Measurements from ENCODE around the gene APBB3.
A peak's percentile ranks its signal among the peaks of the same experiment; 100 is the strongest.
"Not testable (repeated sequence)": the region's sequence is repeated elsewhere in the genome, so short reads cannot be mapped to it uniquely, and the experiment has no call there.

APBB3 gene, protein sequence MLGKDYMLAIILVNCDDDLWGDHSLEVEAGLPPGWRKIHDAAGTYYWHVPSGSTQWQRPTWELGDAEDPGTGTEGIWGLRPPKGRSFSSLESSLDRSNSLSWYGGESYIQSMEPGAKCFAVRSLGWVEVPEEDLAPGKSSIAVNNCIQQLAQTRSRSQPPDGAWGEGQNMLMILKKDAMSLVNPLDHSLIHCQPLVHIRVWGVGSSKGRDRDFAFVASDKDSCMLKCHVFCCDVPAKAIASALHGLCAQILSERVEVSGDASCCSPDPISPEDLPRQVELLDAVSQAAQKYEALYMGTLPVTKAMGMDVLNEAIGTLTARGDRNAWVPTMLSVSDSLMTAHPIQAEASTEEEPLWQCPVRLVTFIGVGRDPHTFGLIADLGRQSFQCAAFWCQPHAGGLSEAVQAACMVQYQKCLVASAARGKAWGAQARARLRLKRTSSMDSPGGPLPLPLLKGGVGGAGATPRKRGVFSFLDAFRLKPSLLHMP

DNA sequence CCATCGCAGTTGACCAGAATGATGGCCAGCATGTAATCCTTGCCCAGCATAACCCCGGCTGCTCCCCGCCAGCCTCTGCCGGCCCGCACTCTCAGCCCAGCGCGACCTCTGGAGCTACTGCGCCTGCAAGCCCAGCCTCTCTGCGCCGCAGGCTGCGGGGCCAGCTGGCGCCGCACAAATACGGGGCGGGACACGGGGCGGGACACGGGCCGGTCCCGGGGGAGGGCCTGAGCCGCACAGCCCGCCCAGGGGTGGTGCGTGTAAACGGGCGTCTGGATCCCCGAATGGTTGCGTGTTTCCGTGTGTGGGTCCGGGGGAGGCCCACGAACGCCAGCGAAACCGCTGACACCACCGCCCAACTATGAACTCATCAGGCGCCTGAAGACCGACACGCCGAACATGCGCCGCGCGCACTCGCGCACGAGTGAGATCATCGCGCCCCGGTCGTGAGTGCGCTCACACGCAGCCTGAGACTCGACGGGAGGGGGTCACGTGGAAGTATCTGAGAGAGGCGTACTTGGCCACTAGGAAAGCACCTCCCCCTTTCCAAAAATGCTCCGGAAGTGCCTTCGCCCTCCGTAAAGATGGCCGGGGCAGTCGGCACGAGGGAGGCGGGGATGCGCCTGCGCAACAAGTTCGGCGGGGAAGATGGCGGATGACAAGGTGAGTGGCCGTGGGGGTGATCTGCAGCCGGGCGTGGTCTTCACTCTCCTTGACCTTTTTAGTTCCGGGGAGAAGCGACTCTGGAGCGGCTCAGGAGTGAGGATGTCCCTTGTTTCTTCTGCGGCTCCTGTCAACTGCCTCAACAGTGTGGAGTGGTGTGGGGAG is at the start of gene APBB3, which contains the start of gene SLC35A4:
Gene APBB3, minus strand, starts transcription at position 403 of the 828 bp plus-strand sequence. Its CDS starts 353 bp downstream, at position 50.
Gene SLC35A4, plus strand, starts transcription at position 633 of the 828 bp plus-strand sequence. CDS start 2,342 bp downstream, outside the sequence.
- DNase-seq (ENCODE audit: low read depth), result peak; percentile 97

DNA sequence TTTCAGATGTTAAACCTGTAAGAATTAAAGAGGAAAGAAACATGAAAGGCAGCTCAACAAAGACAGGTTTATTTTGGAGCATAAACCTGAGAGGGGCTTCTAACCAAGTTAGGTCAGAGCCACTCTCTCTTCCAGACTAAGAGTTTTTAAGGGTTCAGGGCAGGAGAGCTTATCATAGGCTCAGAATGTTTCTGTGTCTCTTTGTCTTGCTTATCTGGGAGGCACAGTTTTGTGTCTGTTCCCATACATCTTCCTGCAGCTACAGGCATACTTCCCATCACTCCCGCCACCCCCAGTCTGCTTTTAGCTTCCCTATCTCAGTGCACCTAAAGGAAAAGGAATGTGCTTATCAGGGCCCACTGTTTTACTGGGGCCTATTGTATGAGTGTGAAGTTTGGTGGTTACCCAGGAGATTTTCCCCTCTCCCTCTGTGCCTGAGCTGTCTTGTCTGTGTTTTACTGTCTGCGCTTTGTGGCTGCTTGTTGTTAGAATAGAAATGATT is 46.7 kb upstream of the APBB3 start:
- DNase-seq (ENCODE audit: low read depth), result no peak

DNA sequence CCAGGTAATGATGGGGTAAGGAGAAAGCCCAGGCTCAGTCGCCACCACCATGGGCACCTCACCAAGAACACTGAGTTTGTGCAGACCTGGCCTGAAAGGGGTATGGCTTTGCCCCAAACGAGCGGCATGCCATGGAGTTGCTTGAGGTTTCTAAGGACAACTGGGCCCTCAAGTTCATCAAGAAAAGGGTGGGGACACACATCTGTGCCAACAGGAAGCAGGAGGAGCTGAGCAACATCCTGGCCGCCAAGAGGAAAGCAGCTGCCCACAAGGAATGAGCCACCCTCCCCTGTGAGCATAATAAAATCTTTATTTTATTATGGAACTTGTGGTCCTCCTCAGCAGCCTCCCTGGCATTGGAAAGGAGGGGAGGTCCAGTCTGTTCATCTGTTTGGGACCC is 44.7 kb upstream of the APBB3 start:
- DNase-seq (ENCODE audit: low read depth), result no peak

DNA sequence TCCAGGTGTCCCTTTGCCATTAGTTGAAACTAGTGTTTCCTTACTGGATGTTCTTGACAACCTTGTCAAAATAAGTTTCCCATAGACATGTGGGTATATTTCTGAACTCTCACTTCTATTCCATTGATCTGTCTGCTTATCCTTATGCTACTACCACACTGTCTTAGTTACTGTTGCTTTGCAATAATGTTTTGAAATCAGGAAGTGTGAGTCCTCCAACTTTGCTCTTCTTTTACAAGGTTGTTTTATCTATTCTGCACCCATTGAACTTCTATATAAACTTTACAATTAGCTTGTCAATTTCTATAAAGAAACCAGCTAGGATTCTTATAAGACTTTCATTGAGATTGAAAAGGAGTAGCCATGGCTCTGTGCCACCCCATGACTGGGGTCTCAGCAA is 44.3 kb upstream of the APBB3 start:
- DNase-seq (ENCODE audit: low read depth), result no peak

DNA sequence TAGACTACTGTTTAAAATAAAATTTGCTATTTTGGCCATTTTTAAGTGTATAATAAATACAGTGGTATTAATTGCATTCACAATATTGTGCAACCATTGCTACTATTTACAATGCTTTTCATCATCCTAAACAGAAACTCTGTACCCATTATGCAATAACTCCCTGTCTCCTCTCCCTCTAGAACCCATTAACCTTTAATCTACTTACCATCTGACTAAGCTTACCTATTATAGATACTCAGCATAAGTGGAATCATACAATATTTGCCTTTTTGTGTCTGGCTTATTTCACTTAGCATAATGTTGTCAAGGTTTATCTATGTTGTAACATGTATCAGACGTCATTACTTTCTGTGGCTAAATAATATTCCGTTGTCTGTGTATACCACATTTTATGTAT is 42.6 kb upstream of the APBB3 start:
- DNase-seq (ENCODE audit: low read depth), result no peak

DNA sequence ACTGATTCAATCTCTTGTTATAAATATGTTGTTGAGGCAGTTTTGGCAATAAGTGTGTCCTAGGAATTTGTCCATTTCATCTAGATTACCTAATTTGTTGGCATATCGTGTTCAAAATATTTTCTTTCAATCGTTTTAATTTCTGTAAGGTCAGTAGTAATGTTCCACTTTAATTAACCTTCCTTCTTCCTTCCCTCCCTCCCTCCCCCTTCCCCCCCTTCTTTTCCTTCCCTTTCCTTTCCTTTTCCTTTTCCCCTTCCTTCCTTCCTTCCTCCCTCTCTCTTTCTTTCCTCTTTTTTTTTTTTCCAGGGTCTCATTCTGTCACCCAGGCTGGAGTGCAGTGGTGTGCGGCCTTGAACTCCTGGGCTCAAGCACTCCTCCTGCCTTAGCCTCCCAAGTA is 41.5 kb upstream of the APBB3 start:
- DNase-seq (ENCODE audit: low read depth), result no peak

DNA sequence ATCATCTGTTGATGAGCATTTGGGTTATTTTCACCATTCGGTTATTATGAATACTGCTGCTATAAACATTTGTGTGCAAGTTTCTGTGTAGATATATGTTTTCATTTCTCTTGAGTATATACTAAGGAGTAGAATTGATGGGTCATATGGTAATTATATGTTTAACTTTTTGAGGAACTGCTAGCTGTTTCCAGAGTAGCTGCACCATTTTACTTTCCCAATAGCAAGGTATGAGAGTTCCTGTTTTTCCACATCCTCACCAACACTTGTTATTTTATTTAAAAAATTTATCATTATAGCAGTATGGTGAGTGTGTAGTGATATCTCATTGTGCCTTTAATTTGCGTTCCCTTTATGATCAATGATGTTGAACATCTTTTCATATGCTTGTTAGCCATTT is 39.3 kb upstream of the APBB3 start:
- DNase-seq (ENCODE audit: low read depth), result no peak

DNA sequence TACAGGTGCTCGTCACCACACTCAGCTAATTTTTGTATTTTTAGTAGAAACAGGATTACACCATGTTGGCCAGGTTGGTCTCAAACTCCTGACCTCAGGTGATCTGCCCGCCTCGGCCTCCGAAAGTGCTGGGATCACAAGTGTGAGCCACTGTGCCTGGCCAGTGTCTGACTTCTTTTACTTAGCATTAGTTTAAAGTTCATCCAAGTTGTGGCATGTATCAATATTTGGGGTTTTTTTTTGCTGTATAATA is 39.0 kb upstream of the APBB3 start:
- DNase-seq (ENCODE audit: low read depth), result not testable (repeated sequence)

DNA sequence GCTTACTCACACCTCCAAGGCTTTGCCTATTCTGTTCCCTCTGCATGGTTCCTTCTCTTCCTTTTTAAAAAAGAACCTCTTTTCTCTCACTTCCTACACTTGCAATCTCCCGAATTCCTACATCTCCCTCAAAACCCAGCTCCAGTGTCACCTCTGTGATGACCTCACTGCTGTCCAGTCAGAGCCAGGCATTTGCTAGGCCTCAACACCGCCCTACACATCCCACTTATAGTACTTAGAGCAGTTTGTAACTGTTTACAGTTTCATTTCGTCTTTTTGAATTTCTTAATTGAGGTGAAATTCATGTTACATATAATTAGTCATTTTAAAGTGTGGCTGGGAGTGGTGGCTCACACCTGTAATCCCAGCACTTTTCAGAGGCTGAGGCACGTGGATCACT is 37.7 kb upstream of the APBB3 start:
- DNase-seq (ENCODE audit: low read depth), result no peak

DNA sequence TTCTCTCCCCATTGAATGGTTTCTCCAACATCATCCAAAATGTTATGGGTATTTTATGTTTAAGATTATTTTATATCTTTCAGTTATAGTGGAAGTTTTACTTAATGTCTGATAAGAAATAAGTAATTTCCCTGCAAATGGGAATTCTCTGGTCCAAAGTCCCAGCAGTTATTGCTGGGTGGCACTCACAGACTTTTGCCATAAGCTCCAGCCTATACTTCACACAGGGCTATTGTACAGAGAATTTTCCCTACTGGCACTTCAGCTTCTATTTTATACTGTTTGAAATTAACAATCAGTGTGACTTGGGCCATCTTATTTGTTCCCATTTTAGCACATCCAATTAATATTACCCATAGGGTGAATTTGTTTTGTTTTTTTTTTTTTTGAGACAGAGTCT is 35.7 kb upstream of the APBB3 start:
- DNase-seq (ENCODE audit: low read depth), result no peak

DNA sequence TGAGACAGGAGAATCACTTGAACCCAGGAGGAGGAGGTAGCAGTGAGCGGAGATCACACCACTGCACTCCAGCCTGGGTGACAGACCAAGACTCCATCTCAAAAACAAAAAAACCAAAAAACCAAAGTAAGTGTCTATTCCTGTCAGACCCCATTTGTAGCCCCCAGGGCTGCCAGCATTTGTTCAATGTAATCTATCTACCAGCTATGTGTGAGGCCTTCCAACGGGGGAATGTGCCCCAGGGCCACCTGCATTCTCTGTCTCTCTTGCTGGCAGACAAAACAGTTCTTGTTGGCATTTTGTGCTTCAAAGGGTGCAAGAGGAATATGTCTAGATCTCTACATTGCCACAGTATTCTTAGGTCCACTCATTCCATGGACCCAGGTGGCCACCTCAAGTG is 34.4 kb upstream of the APBB3 start:
- DNase-seq (ENCODE audit: low read depth), result no peak

DNA sequence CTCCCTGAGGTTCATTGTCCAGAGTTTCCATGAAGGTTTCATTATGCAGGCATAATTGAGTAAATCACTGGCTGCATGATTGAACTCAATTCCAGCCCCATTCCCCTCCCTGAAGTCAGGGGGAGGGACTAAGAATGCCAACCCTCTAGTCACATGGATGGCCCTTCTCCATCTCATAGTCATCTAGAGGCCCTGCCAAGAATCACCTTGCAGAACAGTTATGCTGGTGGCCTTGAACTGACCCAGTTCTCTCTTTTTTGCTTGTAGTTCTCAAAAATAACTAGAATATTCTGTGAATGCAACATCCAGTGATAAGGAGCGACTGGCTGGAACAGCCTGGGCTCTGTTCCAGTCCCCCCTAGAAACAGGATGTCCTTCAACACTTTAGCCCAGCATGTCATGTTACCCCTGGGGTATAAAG is 31.9 kb upstream of the APBB3 start:
- DNase-seq (ENCODE audit: low read depth), result no peak

DNA sequence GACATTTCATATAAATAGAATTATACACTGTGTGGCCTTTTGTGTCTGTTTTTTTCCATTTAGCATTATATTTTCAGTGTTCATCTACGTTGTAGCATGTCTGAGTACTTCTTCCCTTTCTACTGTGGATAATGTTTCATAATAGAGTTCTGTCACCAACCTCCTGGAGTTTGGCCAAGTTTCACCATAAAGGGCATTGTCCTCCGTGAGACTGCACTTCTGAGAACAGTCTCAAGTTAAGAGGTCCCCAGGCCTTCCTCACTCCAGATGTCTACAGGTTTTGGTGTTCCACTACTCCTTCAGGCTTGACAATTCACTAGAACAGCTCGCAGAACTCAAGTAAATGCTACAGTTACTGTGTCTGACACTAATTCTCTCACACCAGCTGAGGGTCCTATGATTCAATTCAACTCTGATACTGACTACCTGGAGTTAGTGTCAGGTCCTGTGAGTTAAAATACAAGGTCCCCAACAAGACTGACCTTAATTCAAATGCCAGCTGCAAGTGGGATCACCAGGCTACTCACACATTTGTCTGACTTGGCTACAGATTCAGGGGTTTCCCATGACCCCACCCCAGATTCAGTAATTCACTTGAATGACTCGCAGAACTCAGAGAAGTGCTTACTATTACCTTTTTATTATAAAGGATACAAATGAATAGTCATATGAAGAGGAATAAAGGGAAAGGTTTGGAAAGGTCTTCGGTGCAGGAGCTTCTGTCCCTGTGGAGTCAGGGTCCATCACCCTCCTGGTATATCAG is 31.3 kb upstream of the APBB3 start:
- DNase-seq (ENCODE audit: low read depth), result no peak

DNA sequence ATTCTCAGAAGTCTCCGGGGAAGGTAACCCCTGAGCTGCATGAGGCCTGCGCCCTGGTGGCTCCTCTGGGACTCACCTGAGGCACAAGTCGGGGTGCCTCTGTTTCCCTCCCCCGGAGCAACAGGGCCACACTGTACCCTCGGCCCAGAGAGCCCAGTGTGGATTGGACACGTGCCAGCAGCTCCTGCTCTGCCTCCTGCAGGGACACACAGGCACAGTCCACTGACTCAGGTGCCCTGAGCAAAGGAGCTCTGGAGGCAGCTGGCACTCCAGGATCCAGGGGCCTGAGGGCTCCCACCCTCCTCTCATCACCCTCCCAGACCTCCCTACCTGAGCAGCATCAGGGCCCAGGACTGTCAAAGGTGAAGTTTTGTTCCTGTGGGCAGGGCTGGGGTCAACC is 29.8 kb upstream of the APBB3 start:
- no peak for DNase-seq (ENCODE audit: low read depth)

DNA sequence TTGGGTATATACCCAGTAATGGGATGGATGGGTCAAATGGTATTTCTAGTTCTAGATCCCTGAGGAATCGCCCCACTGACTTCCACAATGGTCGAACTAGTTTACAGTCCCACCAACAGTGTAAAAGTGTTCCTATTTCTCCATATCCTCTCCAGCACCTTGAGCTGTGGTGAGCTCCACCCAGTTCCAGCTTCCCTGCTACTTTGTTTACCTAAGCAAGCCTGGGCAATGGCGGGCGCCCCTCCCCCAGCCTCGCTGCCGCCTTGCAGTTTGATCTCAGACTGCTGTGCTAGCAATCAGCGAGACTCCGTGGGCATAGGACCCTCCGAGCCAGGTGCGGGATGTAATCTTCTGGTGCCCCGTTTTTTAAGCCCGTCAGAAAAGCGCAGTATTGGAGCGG is 28.7 kb upstream of the APBB3 start:
- not testable (repeated sequence) for DNase-seq (ENCODE audit: low read depth)

DNA sequence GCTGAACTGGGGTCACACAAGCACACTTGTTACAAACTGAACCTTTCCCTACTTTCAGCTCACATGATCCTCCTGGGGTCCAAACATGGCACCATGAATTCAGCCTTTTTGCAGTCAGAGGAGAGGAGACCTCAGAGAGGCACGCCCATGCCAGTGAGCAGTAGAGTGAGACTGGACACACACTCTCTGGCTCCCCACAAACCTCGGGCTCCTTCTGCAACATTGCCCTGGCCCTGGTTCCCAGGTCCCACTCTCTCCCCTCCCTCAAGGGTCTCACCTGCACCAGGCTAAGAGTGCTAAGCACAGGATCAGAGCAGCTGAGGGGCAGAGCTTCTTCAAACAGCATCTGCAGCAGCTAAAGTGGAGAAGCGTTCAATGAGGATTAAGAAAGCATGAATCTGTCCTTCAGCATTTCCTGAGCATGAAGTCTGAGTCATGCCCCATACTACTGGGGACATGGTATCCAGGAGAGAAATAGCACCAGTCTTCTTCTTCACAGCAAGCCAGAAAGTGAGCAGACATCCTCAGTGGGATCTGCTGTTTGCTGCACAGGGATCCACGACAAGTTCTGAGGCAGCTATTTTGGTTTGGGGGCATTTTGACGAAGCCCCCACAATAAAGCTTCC is 27.5 kb upstream of the APBB3 start:
- no peak for DNase-seq (ENCODE audit: low read depth)

DNA sequence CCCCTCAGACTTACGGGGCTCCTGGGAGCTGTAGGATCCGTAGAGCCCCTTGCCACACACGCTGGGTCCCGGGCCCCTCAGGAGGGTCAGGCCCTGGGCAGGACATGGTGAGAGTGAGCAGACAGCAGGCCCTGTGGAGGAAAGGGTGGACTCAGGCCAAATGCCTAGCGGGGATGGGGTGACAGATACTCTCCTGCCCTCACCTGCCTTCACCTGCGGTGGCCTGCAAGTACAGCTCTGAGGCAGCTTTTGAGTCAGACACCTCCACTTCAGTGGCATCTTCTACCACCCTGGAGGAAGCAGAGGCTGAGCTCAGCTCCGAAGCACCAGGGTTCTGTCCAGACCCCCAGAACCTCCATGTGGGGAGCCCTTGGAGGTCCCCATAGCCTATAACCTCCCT is 26.5 kb upstream of the APBB3 start:
- no peak for DNase-seq (ENCODE audit: low read depth)

DNA sequence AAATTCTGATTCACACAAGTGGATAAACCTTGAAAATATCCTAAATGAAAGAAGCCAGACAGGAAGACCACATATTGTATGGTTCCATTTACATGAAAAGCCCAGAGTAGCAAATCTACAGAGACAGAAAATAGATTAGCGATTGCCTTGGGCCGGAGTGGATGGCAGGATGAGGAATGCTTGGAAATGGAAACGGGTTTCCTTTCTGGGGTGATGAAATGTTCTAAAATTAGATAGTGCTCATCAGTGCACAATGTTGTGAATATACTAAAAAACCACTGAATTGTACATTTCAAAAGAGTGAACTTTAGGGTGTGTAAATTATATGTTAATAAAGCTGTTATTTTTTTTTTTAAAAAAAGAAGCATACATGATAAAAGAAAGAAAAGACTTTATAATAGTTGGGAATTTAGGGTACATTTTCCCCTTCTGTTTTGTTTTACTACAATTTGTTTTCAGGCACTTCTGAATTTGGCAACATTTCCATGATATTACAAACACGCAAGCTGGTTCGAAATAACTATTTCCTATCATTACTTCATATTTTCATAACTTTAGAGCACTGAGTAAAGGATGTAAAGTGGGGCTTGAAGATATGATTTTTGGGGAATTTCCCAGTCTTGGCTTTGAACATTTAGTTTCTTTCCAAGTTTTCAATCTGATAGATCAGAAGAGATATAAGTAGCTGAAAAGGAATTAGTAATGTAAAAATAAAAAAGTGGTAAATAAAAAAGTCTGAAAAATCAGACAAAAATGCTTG is 24.1 kb upstream of the APBB3 start:
- no peak for DNase-seq (ENCODE audit: low read depth)

DNA sequence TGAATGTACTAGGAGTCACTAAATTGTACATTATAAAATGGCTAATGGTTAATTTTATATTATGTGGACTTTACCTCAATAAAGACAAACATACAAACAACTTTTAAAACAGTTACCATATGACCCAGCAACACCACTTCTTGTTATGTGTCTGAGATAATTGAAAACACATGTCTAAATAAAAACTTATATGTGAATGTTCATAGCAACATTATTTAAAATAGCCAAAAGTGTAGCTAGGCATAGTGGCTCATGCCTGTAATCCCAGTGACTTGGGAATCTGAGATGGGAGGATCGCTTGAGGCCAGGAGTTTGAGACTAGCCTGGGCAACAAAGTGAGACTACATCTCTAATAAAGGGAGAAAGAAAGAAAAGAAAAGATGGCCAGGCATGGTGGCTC is 23.1 kb upstream of the APBB3 start:
- no peak for DNase-seq (ENCODE audit: low read depth)

DNA sequence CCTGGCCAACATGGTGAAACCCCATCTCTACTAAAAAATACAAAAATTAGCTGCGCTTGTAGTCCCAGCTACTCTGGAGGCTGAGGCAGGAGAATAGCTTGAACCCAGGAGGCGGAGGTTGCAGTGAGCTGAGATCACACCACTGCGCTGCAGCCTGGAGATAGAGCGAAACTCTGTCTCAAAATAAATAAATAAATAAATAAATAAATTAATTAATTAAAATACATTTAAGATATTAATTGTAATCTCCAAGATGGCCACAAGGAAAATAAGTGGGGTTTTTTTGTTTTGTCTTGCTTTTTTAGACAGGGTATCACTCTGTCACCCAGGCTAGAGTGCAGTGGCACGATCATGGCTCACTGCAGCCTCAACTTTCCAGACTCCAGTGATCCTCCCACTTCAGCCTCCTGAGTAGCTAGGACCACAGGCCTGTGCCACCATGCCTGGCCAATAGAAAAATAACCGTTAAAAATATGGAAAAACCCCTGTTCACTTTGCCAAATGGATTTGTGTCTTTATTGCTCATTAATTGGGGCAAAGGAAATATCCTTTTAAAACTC is 14.9 kb upstream of the APBB3 start:
- not testable (repeated sequence) for DNase-seq (ENCODE audit: low read depth)

DNA sequence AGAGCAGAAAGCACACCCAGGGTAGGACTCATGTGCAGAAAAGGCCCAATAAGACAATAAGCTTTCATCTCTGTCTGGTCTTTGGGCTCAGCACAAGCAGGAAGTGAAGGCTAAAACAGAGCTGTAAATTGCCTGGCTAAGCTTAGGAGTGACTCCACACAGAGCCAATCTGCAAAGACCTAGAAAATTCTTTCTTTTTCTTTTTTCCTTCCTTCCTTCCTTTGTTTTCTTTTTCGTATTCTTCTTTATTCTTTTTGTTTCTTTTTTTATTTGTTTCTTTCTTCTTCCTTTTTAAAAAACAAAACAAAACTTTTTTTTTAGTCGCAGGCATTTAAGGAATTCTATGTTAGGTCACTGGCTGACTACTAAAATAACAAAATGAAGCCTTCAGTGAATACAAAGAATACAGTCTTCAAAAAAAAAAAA is 12.4 kb upstream of the APBB3 start:
- no peak for DNase-seq (ENCODE audit: low read depth)
